Type B pancreatic cell (in vitro differentiated cells): Measurements from ENCODE around the gene PLB1. TPM values are rescaled to one million over a fixed set of nuclear protein-coding genes. Genes with fewer than 3 reads are reported as not detected.

ENCODE experiments used
- DNase-seq: peaks from one replicate; pipeline ENCODE4 v3.0.0; 2021; ENCODE audit warnings: mixed read lengths; ENCODE audit not compliant: unreplicated experiment; ENCODE audit errors: extremely low spot score
- H3K27ac Mint-ChIP-seq: 2 replicates; pipeline ENCODE4 v1.8.0; 2021; ENCODE audit warnings: mild to moderate bottlenecking, mixed read lengths
- H3K27me3 Mint-ChIP-seq: 2 replicates; pipeline ENCODE4 v1.8.0; 2021; ENCODE audit warnings: mixed read lengths
- H3K36me3 Mint-ChIP-seq: 2 replicates; pipeline ENCODE4 v1.8.0; 2021; ENCODE audit warnings: mixed read lengths
- H3K4me1 Mint-ChIP-seq: one replicate; pipeline ENCODE4 v1.8.0; 2021; ENCODE audit warnings: mixed read lengths; ENCODE audit not compliant: unreplicated experiment
- H3K4me3 Mint-ChIP-seq: 2 replicates; pipeline ENCODE4 v1.8.0; 2021; ENCODE audit warnings: mild to moderate bottlenecking, mixed read lengths
- H3K9me3 Mint-ChIP-seq: 2 replicates; pipeline ENCODE4 v1.8.0; 2021; ENCODE audit warnings: mixed read lengths
- total RNA-seq: library from RNA; stranded (reverse); gene quantifications from 2 replicates; pipeline ENCODE4 v1.2.1, GENCODE V29; 2021; ENCODE audit warnings: low replicate concordance
- TF ChIP-seq, protein P1 (sequence below): fragments of 200-600 bp; sonication (generic); conservative IDR thresholded peaks from 2 replicates; pipeline ENCODE4 v1.5.0; 2021; ENCODE audit warnings: antibody characterized with exemption, mild to moderate bottlenecking

PLB1 gene
- total RNA-seq, 1 donor from 2014 or later: 1.9 TPM

- Mint-ChIP-seq H3K9me3 (peaks cover 8% of the 10 kb centered on the region), H3K4me1 (no peaks in the 10 kb centered on the region), H3K27ac (no peak overlapping the region), H3K4me3 (no peak overlapping the region), H3K27me3 (peaks cover 13% of the 10 kb centered on the region), H3K36me3 (no peaks in the 10 kb centered on the region)
- no peak for DNase-seq
- TF ChIP-seq, protein P1, sequence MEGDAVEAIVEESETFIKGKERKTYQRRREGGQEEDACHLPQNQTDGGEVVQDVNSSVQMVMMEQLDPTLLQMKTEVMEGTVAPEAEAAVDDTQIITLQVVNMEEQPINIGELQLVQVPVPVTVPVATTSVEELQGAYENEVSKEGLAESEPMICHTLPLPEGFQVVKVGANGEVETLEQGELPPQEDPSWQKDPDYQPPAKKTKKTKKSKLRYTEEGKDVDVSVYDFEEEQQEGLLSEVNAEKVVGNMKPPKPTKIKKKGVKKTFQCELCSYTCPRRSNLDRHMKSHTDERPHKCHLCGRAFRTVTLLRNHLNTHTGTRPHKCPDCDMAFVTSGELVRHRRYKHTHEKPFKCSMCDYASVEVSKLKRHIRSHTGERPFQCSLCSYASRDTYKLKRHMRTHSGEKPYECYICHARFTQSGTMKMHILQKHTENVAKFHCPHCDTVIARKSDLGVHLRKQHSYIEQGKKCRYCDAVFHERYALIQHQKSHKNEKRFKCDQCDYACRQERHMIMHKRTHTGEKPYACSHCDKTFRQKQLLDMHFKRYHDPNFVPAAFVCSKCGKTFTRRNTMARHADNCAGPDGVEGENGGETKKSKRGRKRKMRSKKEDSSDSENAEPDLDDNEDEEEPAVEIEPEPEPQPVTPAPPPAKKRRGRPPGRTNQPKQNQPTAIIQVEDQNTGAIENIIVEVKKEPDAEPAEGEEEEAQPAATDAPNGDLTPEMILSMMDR: no peak
Observed at GRCh38 chr2:28462122-28462521, 33.7 kb upstream of the PLB1 start.

GRCh38 chr2:28463211-28463816 is 32.5 kb upstream of the PLB1 start:
- Mint-ChIP-seq H3K4me3 (no peak overlapping the region), H3K27me3 (peaks cover 13% of the 10 kb centered on the region), H3K36me3 (no peaks in the 10 kb centered on the region), H3K4me1 (no peaks in the 10 kb centered on the region), H3K27ac (no peak overlapping the region), H3K9me3 (peaks cover 8% of the 10 kb centered on the region)
- TF ChIP-seq, protein P1: no peak
- no peak for DNase-seq

DNA sequence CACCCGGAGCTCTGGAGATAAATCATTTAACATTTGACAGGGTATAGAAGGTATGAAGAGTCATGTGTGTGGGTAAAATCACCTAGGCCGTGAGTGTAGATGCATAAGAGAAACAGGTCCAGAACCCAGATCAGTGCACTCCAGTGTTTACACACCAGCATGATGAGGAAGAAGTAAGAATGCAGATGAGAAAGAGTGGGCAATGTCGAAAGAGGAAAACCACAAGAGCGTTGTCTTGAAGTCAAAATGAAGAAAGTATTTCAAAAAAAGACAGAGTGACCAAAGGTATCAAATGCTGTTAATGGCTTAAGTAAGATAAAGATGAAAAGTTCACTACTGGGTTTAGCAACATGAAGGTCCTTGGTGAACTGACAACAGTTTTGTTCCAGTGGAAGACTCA is 32.0 kb upstream of the PLB1 start:
- TF ChIP-seq, protein P1: no peak
- Mint-ChIP-seq H3K9me3 (peaks cover 8% of the 10 kb centered on the region), H3K36me3 (no peaks in the 10 kb centered on the region), H3K4me1 (no peaks in the 10 kb centered on the region), H3K4me3 (no peak overlapping the region), H3K27me3 (peaks cover 16% of the 10 kb centered on the region), H3K27ac (no peak overlapping the region)
- DNase-seq: no peak

DNA sequence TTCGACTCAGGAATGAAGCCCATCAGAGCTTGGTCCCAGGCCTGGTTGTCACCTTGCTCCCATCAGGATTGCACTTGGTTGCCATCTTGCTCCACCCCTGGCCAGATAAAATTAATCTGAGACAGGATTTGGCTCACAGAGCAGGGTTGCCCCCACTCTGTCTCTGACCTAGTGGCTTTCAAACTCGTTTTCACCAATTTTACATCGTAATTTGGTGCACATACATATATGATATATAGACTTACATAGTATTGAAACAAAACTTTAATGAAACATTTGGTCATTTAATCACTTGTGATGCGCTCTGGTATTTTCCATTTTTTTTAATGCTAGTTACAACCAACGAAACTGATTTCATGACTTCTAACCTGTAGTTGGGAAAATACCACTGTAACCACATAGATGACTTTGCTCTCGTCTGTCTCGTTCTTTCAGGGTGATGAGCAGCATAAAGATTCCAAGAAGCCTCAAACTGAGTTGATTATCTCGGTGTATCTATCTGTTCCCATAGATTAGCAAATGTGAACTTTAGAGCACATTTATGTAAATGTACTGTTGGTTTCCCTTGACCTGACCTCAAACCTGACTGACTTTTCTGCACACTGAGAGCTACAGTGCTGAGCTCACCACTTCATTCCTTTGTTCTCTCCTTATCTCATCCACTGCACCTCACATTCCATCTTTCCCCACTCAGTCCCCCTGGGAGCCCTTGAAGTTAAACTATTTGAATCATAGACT is 30.5 kb upstream of the PLB1 start:
- peaks cover 8% of the 10 kb centered on the region for H3K9me3 Mint-ChIP-seq
- no peak overlapping the region for H3K27ac Mint-ChIP-seq
- H3K4me1 Mint-ChIP-seq: no peaks in the 10 kb centered on the region
- no peak overlapping the region for H3K4me3 Mint-ChIP-seq
- no peak for DNase-seq
- H3K36me3 Mint-ChIP-seq: no peaks in the 10 kb centered on the region
- H3K27me3 Mint-ChIP-seq: peaks cover 16% of the 10 kb centered on the region
- TF ChIP-seq, protein P1: no peak

- Mint-ChIP-seq H3K4me3 (no peak overlapping the region), H3K9me3 (peaks cover 4% of the 10 kb centered on the region), H3K36me3 (no peaks in the 10 kb centered on the region), H3K4me1 (peaks cover under 1% of the 10 kb centered on the region), H3K27me3 (peaks cover 7% of the 10 kb centered on the region), H3K27ac (no peak overlapping the region)
- TF ChIP-seq, protein P1: no peak
- no peak for DNase-seq
Observed at GRCh38 chr2:28469304-28469703, 26.6 kb upstream of the PLB1 start.
